Stomach (tissue), 4 donors: ENCODE data around the gene IFI44L.

Source experiments
- CTCF ChIP-seq, 7 experiments: fragments of 450-650 bp in 4 of 7; fragments of 200-600 bp in 3 of 7; sonication (generic) in 3 of 7; IDR thresholded peaks; one replicate each; pipeline ENCODE4 v1.5.1; 2016 to 2019; ENCODE audit warnings: antibody characterized with exemption in 7 of 7, control low read depth in 2 of 7, mild to moderate bottlenecking in 1 of 7
- POLR2A ChIP-seq, 4 donors: fragments of 450-650 bp; IDR thresholded peaks; one replicate each; pipeline ENCODE4 v1.6.1; 2016; ENCODE audit warnings: antibody characterized with exemption in 4 of 4, control low read depth in 2 of 4, mild to moderate bottlenecking in 1 of 4, moderate library complexity in 1 of 4
- POLR2AphosphoS5 ChIP-seq, 3 donors: sonication (generic); formaldehyde crosslinking; IDR thresholded peaks; one replicate each; pipeline ENCODE4 v1.6.1; 2016; ENCODE audit warnings: antibody characterized with exemption in 3 of 3

- TF ChIP-seq CTCF (IDR thresholded peaks at IDR 0.05) (no peak), POLR2AphosphoS5 (IDR thresholded peaks at IDR 0.05) (no peak), POLR2A (IDR thresholded peaks at IDR 0.05) (no peak)
Observed at GRCh38 chr1:78681265-78681664, 61.0 kb downstream of the IFI44L start.
